ENCODE measurements around the gene ITGA2.
"Not testable (repeated sequence)": the region's sequence is repeated elsewhere in the genome, so short reads cannot be mapped to it uniquely, and the experiment has no call there.

DNA sequence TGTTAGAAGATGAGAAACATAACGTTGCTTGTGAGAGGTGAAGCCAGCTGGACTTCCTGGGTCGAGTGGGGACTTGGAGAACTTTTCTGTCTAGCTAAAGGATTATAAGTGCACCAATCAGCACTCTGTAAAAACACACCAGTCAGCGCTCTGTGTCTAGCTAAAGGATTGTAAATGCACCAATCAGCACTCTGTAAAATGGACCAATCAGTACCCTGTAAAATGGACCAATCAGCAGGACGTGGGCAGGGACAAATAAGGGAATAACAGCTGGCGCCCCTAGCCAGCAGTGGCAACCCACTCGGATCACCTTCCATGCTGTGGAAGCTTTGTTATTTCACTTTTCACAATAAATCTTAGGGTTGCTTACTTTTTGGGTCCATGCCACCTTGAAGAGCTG lies 123.2 kb downstream of the ITGA2 start:
- TF ChIP-seq, protein P1, sequence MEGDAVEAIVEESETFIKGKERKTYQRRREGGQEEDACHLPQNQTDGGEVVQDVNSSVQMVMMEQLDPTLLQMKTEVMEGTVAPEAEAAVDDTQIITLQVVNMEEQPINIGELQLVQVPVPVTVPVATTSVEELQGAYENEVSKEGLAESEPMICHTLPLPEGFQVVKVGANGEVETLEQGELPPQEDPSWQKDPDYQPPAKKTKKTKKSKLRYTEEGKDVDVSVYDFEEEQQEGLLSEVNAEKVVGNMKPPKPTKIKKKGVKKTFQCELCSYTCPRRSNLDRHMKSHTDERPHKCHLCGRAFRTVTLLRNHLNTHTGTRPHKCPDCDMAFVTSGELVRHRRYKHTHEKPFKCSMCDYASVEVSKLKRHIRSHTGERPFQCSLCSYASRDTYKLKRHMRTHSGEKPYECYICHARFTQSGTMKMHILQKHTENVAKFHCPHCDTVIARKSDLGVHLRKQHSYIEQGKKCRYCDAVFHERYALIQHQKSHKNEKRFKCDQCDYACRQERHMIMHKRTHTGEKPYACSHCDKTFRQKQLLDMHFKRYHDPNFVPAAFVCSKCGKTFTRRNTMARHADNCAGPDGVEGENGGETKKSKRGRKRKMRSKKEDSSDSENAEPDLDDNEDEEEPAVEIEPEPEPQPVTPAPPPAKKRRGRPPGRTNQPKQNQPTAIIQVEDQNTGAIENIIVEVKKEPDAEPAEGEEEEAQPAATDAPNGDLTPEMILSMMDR (IDR thresholded peaks at IDR 0.05): not testable (repeated sequence)
- not testable (repeated sequence) for TF ChIP-seq POLR2A (IDR thresholded peaks at IDR 0.05)
